Liver (tissue), 9 donors: Measurements from ENCODE around the gene MYO16. TPM values are rescaled to one million over a fixed set of nuclear protein-coding genes. Genes with fewer than 3 reads are reported as not detected.

Source experiments
- DNase-seq: peaks from one replicate; pipeline ENCODE4 v3.0.0-alpha.2; 2017; ENCODE audit warnings: low spot score
- H3K27ac ChIP-seq, 2 donors: one replicate each; pipeline ENCODE4 v1.7.0; 2013; ENCODE audit warnings: inconsistent platforms in 2 of 2, low read length in 2 of 2, control low read depth in 1 of 2, low read depth in 1 of 2, mild to moderate bottlenecking in 1 of 2
- H3K27me3 ChIP-seq, 4 donors: one replicate each; pipeline versions ENCODE4 v1.6.1 to v1.7.0; 2013; ENCODE audit warnings: low read length in 3 of 4, inconsistent platforms in 1 of 4, mild to moderate bottlenecking in 1 of 4, moderate library complexity in 1 of 4; ENCODE audit not compliant: control insufficient read depth in 4 of 4, insufficient read depth in 4 of 4
- H3K36me3 ChIP-seq, 4 donors: one replicate each; pipeline versions ENCODE4 v1.6.1 to v1.7.0; 2013; ENCODE audit warnings: low read length in 3 of 4, mild to moderate bottlenecking in 3 of 4, low read depth in 1 of 4, moderate library complexity in 1 of 4; ENCODE audit not compliant: control insufficient read depth in 4 of 4, insufficient read depth in 3 of 4
- H3K4me1 ChIP-seq, 4 donors: one replicate each; pipeline versions ENCODE4 v1.6.1 to v1.7.0; 2013; ENCODE audit warnings: low read length in 3 of 4, mild to moderate bottlenecking in 3 of 4, moderate library complexity in 1 of 4; ENCODE audit not compliant: control insufficient read depth in 4 of 4, insufficient read depth in 4 of 4
- H3K4me3 ChIP-seq, 3 donors: one replicate each; pipeline versions ENCODE4 v1.6.1 to v1.7.0; 2013; ENCODE audit warnings: low read length in 3 of 3, control low read depth in 1 of 3, low read depth in 1 of 3, mild to moderate bottlenecking in 1 of 3
- H3K9ac ChIP-seq, 2 donors: one replicate each; pipeline ENCODE4 v1.7.0; 2013; ENCODE audit warnings: low read length in 2 of 2, mild to moderate bottlenecking in 2 of 2, moderate library complexity in 2 of 2, control low read depth in 1 of 2, low read depth in 1 of 2
- H3K9me3 ChIP-seq, 4 donors: one replicate each; pipeline versions ENCODE4 v1.6.1 to v1.7.0; 2013; ENCODE audit warnings: low read length in 3 of 4; ENCODE audit not compliant: control insufficient read depth in 4 of 4
- ATF3 ChIP-seq: IDR thresholded peaks from 2 replicates; pipeline ENCODE4 v1.6.1; 2016; ENCODE audit warnings: antibody characterized with exemption
- CTCF ChIP-seq: fragments of 150-350 bp; IDR thresholded peaks from 2 replicates; pipeline ENCODE4 v1.5.1; 2017; ENCODE audit warnings: improper control_type of control experiment, low read depth, low read length; ENCODE audit not compliant: missing input control
- EGR1 ChIP-seq, 2 donors: IDR thresholded peaks; 2 replicates each; pipeline ENCODE4 v1.6.1; 2016 to 2018; ENCODE audit warnings: antibody characterized with exemption in 2 of 2, low read depth in 2 of 2
- FOXA1 ChIP-seq: IDR thresholded peaks from 2 replicates; pipeline ENCODE4 v1.6.1; 2016; ENCODE audit warnings: antibody characterized with exemption
- FOXA2 ChIP-seq: IDR thresholded peaks from 2 replicates; pipeline ENCODE4 v1.6.1; 2016; ENCODE audit warnings: antibody characterized with exemption
- GABPA ChIP-seq, 2 donors: IDR thresholded peaks in 1 of 2; conservative IDR thresholded peaks in 1 of 2; 2 replicates each; pipeline ENCODE4 v1.6.1; 2016; ENCODE audit warnings: antibody characterized with exemption in 2 of 2, mild to moderate bottlenecking in 1 of 2, moderate library complexity in 1 of 2
- HNF4A ChIP-seq, 2 donors: conservative IDR thresholded peaks; 2 replicates each; pipeline ENCODE4 v1.6.1; 2016; ENCODE audit warnings: antibody characterized with exemption in 2 of 2, mild to moderate bottlenecking in 2 of 2
- HNF4G ChIP-seq: IDR thresholded peaks from 2 replicates; pipeline ENCODE4 v1.6.1; 2016; ENCODE audit warnings: antibody characterized with exemption
- JUND ChIP-seq, 2 donors: IDR thresholded peaks; 2 replicates each; pipeline ENCODE4 v1.6.1; 2016; ENCODE audit warnings: antibody characterized with exemption in 2 of 2
- MAX ChIP-seq: IDR thresholded peaks from 2 replicates; pipeline ENCODE4 v1.6.1; 2016; ENCODE audit warnings: antibody characterized with exemption
- NR2F2 ChIP-seq: IDR thresholded peaks from 2 replicates; pipeline ENCODE4 v1.6.1; 2016; ENCODE audit warnings: antibody characterized with exemption
- RAD21 ChIP-seq, 2 donors: IDR thresholded peaks; 2 replicates each; pipeline ENCODE4 v1.6.1; 2016; ENCODE audit warnings: antibody characterized with exemption in 2 of 2, mild to moderate bottlenecking in 2 of 2
- REST ChIP-seq: IDR thresholded peaks from 2 replicates; pipeline ENCODE4 v1.6.1; 2016; ENCODE audit warnings: antibody characterized with exemption, mild to moderate bottlenecking
- RXRA ChIP-seq, 2 donors: IDR thresholded peaks; 2 replicates each; pipeline ENCODE4 v1.6.1; 2017 to 2018; ENCODE audit warnings: antibody characterized with exemption in 2 of 2, mild to moderate bottlenecking in 1 of 2
- SP1 ChIP-seq: IDR thresholded peaks from 2 replicates; pipeline ENCODE4 v1.6.1; 2018; ENCODE audit warnings: antibody characterized with exemption, mild to moderate bottlenecking
- TAF1 ChIP-seq: conservative IDR thresholded peaks from 2 replicates; pipeline ENCODE4 v1.6.1; 2016; ENCODE audit warnings: antibody characterized with exemption, mild to moderate bottlenecking
- YY1 ChIP-seq: IDR thresholded peaks from 2 replicates; pipeline ENCODE4 v1.6.1; 2016; ENCODE audit warnings: antibody characterized with exemption, mild to moderate bottlenecking
- ZBTB33 ChIP-seq: IDR thresholded peaks from 2 replicates; pipeline ENCODE4 v1.6.1; 2016; ENCODE audit warnings: antibody characterized with exemption
- WGBS: extraction: QIAGEN DNeasy Blood & Tissue Kit; methylation state at CpG from one replicate; pipeline ENCODE4 v1.1.7; 2013; 5-methylcytosine and 5-hydroxymethylcytosine counted together
- polyA plus RNA-seq, 2 donors: library from polyadenylated mRNA; stranded (reverse) in 1 of 2; unstranded in 1 of 2; fragments of 200-250 nt in 1 of 2; fragments of >200 nt in 1 of 2; fragmentation: Nextera tagmentation in 1 of 2; extraction: Ambion mirVana in 1 of 2; gene quantifications; one replicate each; pipeline versions ENCODE4 v1.2.1 to v1.2.3, GENCODE V29; 2013 to 2015
- total RNA-seq, 2 donors: library from RNA; depleted of rRNA; stranded (reverse); fragments of >200 nt; gene quantifications; one replicate each; pipeline ENCODE4 v1.2.3, GENCODE V29; 2014
- donor health status: healthy.
- donor health status: healthy.
- donor health status: healthy.
- donor health status: healthy.
- donor health status: healthy.

The MYO16 gene
- total and polyA plus RNA-seq, 4 donors = 0.37 to 1.1 (median 0.68) TPM

- no peaks in the 10 kb centered on the region for H3K27me3 ChIP-seq
- WGBS = 88% methylated on average over 7 of the region's 7 CpGs
- H3K4me3 ChIP-seq = no peak overlapping the region
- no peaks in the 10 kb centered on the region for H3K36me3 ChIP-seq
- no peak for DNase-seq
- H3K9ac ChIP-seq = no peak overlapping the region
- H3K4me1 ChIP-seq = no peaks in the 10 kb centered on the region
- H3K27ac ChIP-seq = no peak overlapping the region
- H3K9me3 ChIP-seq = no peaks in the 10 kb centered on the region
- TF ChIP-seq RXRA (IDR thresholded peaks at IDR 0.05) = no peak
- no peak for TF ChIP-seq JUND (IDR thresholded peaks at IDR 0.05)
- TF ChIP-seq CTCF = no peak
- no peak for TF ChIP-seq HNF4A (conservative IDR thresholded peaks at IDR 0.05)
- no peak for TF ChIP-seq REST
- TF ChIP-seq ZBTB33 = no peak
- no peak for TF ChIP-seq HNF4G
- no peak for TF ChIP-seq NR2F2
- no peak for TF ChIP-seq FOXA2
- no peak for TF ChIP-seq GABPA (IDR thresholded peaks at IDR 0.05 in 1 of 2, conservative IDR thresholded peaks at IDR 0.05 in 1 of 2)
- no peak for TF ChIP-seq EGR1 (IDR thresholded peaks at IDR 0.05; ENCODE audit: low read depth in 2 of 2)
- no peak for TF ChIP-seq MAX
- TF ChIP-seq RAD21 (IDR thresholded peaks at IDR 0.05) = no peak
- TF ChIP-seq SP1 = no peak
- no peak for TF ChIP-seq ATF3
- no peak for TF ChIP-seq FOXA1
- no peak for TF ChIP-seq TAF1
- no peak for TF ChIP-seq YY1
Observed at GRCh38 chr13:108902405-108903155, 273.2 kb downstream of the MYO16 start.
